Immature natural killer cell (primary cell): ENCODE results near the gene PDE6H. TPM values are rescaled to one million over a fixed set of nuclear protein-coding genes. Genes with fewer than 3 reads are reported as not detected.

ENCODE experiments used
- DNase-seq, 3 donors: peaks; one replicate each; pipeline ENCODE4 v3.0.0; 2022; ENCODE audit warnings: mixed read lengths in 1 of 3
- H3K27ac Mint-ChIP-seq, 6 donors: one replicate each; pipeline ENCODE4 v1.8.0; 2020; ENCODE audit warnings: mixed read lengths in 6 of 6, mild to moderate bottlenecking in 5 of 6, inconsistent platforms in 4 of 6, moderate library complexity in 3 of 6
- H3K27me3 Mint-ChIP-seq, 3 donors: one replicate each; pipeline ENCODE4 v1.8.0; 2020 to 2021; ENCODE audit warnings: low read depth in 3 of 3, mild to moderate bottlenecking in 3 of 3, mixed read lengths in 3 of 3, moderate library complexity in 3 of 3, inconsistent platforms in 1 of 3
- H3K36me3 Mint-ChIP-seq, 3 donors: one replicate each; pipeline ENCODE4 v1.8.0; 2020; ENCODE audit warnings: mixed read lengths in 3 of 3, inconsistent platforms in 2 of 3, mild to moderate bottlenecking in 2 of 3
- H3K4me1 Mint-ChIP-seq, 2 donors: one replicate each; pipeline ENCODE4 v1.8.0; 2020; ENCODE audit warnings: inconsistent platforms in 2 of 2, mild to moderate bottlenecking in 2 of 2, mixed read lengths in 2 of 2, moderate library complexity in 1 of 2
- H3K4me3 Mint-ChIP-seq, 5 donors: one replicate each; pipeline ENCODE4 v1.8.0; 2020; ENCODE audit warnings: mild to moderate bottlenecking in 5 of 5, mixed read lengths in 5 of 5, inconsistent platforms in 3 of 5, moderate library complexity in 3 of 5
- H3K9me3 Mint-ChIP-seq, 6 donors: one replicate each; pipeline ENCODE4 v1.8.0; 2020; ENCODE audit warnings: mild to moderate bottlenecking in 6 of 6, mixed read lengths in 6 of 6, inconsistent platforms in 4 of 6, moderate library complexity in 3 of 6
- polyA plus RNA-seq, 3 donors: library from polyadenylated mRNA; unstranded; fragments of 300-500 nt; fragmentation: Illumina TruSeq; gene quantifications; one replicate each; pipeline ENCODE4 v1.2.3, GENCODE V29; 2021

The PDE6H gene
- polyA plus RNA-seq, 3 donors from 2014 or later = not detected

DNA sequence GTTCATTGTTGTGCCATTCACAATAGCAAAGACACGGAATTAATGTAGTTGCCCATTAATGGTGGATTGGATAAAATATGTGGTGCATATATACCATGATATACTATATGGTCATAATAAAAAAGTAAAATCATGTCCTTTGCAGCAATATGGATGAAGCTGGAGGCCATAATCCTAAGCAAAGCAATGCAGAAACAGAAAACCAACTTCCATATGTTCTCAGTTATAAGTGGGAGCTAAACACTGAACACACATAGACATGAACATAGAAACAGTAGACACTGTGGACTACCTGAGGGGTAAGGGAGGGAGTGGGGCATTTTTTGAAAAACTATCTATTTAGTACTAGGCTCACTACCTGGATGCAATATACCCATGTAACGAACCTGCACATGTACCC, 31.5 kb upstream of the PDE6H start:
- Mint-ChIP-seq H3K27ac (peak overlapping the region in 2 of 6 donors; percentile 9 to 83), H3K27me3 (peaks cover 1 to 8% (median 2%) of the 10 kb centered on the region in 3 donors), H3K4me1 (peaks cover 19 to 47% of the 10 kb centered on the region in 2 donors), H3K36me3 (peaks cover 22 to 38% (median 38%) of the 10 kb centered on the region in 3 donors), H3K9me3 (no peaks in the 10 kb centered on the region), H3K4me3 (no peak overlapping the region)
- no peak for DNase-seq

GRCh38 chr12:14942196-14942931, 30.5 kb upstream of the PDE6H start:
- DNase-seq = no peak
- H3K27me3 Mint-ChIP-seq = peaks cover 1 to 8% (median 2%) of the 10 kb centered on the region in 3 donors
- peak overlapping the region; percentile 11 to 56 (median 36) for H3K27ac Mint-ChIP-seq
- H3K4me1 Mint-ChIP-seq = peaks cover 22 to 52% of the 10 kb centered on the region in 2 donors
- H3K4me3 Mint-ChIP-seq = no peak overlapping the region
- H3K36me3 Mint-ChIP-seq = peaks cover 29 to 48% (median 47%) of the 10 kb centered on the region in 3 donors
- no peaks in the 10 kb centered on the region for H3K9me3 Mint-ChIP-seq

DNA sequence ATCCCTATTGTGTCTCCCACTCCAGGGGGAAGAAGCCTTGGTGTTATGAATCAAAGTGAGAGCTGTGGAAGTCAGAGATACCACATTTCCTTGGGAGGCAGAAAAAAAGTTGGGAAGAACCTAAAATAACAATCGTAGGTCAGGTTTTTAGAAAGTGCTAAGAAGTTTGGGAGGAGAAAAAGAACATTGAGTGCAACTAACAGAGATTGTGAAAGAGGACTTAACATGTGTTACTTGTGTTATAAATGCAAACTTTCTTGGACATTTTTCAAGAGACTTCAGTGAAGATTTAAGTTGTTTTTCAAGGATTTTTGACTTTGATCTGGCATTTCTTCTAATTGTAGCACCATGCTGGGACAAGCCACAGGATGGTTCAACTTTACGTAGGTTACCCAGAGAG, 26.7 kb upstream of the PDE6H start:
- H3K36me3 Mint-ChIP-seq = peaks cover 50 to 70% (median 66%) of the 10 kb centered on the region in 3 donors
- H3K4me3 Mint-ChIP-seq = peak overlapping the region in 1 of 5 donors; percentile 1
- no peak for DNase-seq
- H3K4me1 Mint-ChIP-seq = peaks cover 58 to 66% of the 10 kb centered on the region in 2 donors
- no peaks in the 10 kb centered on the region for H3K9me3 Mint-ChIP-seq
- peak overlapping the region; percentile 39 to 98 (median 80) for H3K27ac Mint-ChIP-seq
- H3K27me3 Mint-ChIP-seq = peaks cover 3 to 6% (median 4%) of the 10 kb centered on the region in 3 donors

DNA sequence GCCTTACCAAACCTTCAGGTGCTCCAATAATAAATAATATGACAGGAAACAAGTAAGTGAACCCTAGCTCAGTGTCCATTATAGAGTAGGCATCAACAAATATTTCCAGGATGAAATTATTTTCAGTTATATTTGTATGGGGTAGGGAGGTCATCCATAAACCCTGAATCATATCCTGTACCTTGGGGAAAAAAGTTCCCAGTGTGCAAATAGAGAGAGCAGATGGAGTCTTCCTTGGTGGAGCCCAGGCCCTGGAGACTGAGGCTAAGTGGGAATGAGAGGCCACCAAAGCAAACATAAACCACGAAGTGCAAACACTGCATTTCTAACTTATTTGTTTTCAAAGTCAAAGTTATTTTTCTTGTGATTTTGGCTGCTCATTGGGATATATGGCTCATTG, 26.0 kb upstream of the PDE6H start:
- Mint-ChIP-seq H3K4me3 (no peak overlapping the region), H3K9me3 (no peaks in the 10 kb centered on the region), H3K36me3 (peaks cover 49 to 68% (median 64%) of the 10 kb centered on the region in 3 donors), H3K27me3 (peaks cover 3 to 11% (median 4%) of the 10 kb centered on the region in 3 donors), H3K4me1 (peaks cover 65 to 73% of the 10 kb centered on the region in 2 donors), H3K27ac (peak overlapping the region; percentile 72 to 98 (median 86))
- no peak for DNase-seq

DNA sequence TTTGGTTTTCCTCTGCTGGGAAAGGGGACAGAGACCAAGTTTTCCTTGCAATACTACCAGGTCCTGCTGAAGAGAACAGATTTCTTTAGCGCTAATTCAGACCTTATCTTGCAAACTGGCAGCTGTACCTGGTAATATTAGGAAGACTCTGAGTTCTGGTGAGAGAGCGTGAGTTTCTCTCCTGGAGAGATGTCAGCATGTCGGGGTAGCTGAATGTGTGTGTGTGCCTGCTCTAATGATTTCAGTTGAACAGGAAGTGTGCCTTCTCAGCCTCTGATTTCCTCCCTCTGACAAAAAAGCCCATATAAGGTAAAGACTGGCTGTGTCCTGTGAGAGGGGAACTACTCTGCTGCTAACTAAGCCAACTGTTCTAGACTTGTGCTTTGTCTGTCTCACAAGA, 24.2 kb upstream of the PDE6H start:
- Mint-ChIP-seq H3K4me1 (peaks cover 78 to 91% of the 10 kb centered on the region in 2 donors), H3K27me3 (peaks cover 4 to 10% (median 7%) of the 10 kb centered on the region in 3 donors), H3K27ac (peak overlapping the region; percentile 94 to 99 (median 98)), H3K36me3 (peaks cover 38 to 58% (median 56%) of the 10 kb centered on the region in 3 donors), H3K4me3 (peak overlapping the region; percentile 64 to 87 (median 76)), H3K9me3 (no peaks in the 10 kb centered on the region)
- peak; percentile 73 to 80 (median 76) for DNase-seq

GRCh38 chr12:14949631-14950030, 23.2 kb upstream of the PDE6H start:
- no peak for DNase-seq
- Mint-ChIP-seq H3K36me3 (peaks cover 38 to 54% (median 52%) of the 10 kb centered on the region in 3 donors), H3K27me3 (peaks cover 4 to 15% (median 13%) of the 10 kb centered on the region in 3 donors), H3K4me1 (peaks cover 86 to 97% of the 10 kb centered on the region in 2 donors), H3K27ac (peak overlapping the region; percentile 94 to 99 (median 98)), H3K9me3 (no peaks in the 10 kb centered on the region), H3K4me3 (peak overlapping the region in 4 of 5 donors; percentile 40 to 87 (median 78))

DNA sequence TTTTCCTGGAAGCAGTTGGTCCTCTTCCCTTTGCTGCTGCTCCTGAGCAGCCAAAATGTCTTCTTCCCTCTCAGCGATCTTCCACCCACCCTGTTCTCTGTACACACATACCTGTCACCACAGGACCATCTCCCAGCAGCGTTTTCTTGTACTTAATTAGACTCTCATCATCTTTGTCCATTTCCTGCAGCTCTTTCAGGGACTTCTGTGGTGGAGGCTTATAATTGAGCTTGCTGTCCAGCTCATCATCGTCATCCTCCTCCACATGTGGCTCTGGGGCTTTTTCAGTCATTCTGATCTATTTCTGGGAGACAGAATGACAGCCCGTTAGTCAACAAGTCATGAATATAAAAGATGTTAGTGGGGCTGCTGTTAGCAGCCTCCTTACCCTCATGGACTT, 22.4 kb upstream of the PDE6H start:
- Mint-ChIP-seq H3K27ac (peak overlapping the region; percentile 94 to 99 (median 98)), H3K4me3 (peak overlapping the region; percentile 0 to 87 (median 14)), H3K36me3 (peaks cover 35 to 46% (median 44%) of the 10 kb centered on the region in 3 donors), H3K9me3 (no peaks in the 10 kb centered on the region), H3K4me1 (peaks cover 89 to 97% of the 10 kb centered on the region in 2 donors), H3K27me3 (peaks cover 4 to 15% (median 13%) of the 10 kb centered on the region in 3 donors)
- DNase-seq = no peak

DNA sequence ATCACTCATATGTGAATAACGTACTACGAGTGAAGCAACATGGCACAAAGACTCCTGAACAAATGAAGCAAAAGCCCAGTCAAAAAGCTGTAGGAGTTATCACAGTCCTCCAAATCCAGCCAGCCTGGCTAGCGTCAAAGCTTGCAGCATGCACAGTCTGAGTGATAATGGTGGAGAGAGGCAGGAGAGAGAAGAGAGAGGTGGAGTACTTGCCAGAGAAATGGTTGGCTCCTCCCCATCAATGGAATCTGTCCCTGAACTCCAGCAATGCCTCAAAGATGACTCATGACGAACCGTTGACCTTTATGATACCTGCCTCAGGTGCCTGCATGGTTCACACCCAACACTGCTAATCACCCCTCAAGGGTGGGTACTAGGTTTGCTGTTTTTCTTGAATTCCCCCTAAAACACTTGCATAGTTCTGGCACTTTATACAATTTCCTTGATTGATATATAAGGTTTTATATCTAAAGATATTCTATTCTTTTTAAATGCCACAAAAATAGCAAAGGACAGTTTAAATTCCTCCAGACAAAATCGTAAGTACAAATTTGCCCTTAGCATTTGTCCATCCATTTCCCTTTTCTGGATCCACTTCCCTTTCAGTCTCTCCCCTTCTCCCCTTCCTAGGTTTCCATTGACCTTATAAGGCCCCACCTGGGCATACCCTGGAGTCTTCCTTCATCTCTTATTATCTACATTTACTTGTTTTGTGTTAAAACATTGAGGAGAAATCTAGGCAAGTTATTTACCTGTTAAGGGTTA, 21.7 kb upstream of the PDE6H start:
- peaks cover 4 to 15% (median 13%) of the 10 kb centered on the region in 3 donors for H3K27me3 Mint-ChIP-seq
- H3K4me3 Mint-ChIP-seq = peak overlapping the region; percentile 12 to 87 (median 75)
- no peaks in the 10 kb centered on the region for H3K9me3 Mint-ChIP-seq
- no peak for DNase-seq
- H3K36me3 Mint-ChIP-seq = peaks cover 28 to 41% (median 37%) of the 10 kb centered on the region in 3 donors
- H3K27ac Mint-ChIP-seq = peak overlapping the region; percentile 94 to 99 (median 98)
- peaks cover 93 to 100% of the 10 kb centered on the region in 2 donors for H3K4me1 Mint-ChIP-seq

- Mint-ChIP-seq H3K4me1 (peaks cover 94 to 100% of the 10 kb centered on the region in 2 donors), H3K9me3 (no peaks in the 10 kb centered on the region), H3K27me3 (peaks cover 4 to 15% (median 13%) of the 10 kb centered on the region in 3 donors), H3K36me3 (peaks cover 24 to 34% (median 31%) of the 10 kb centered on the region in 3 donors), H3K4me3 (peak overlapping the region; percentile 74 to 87 (median 79)), H3K27ac (peak overlapping the region; percentile 94 to 99 (median 98))
- no peak for DNase-seq
These were observed 21.0 kb upstream of the PDE6H start for GRCh38 chr12:14951851-14952250.

DNA sequence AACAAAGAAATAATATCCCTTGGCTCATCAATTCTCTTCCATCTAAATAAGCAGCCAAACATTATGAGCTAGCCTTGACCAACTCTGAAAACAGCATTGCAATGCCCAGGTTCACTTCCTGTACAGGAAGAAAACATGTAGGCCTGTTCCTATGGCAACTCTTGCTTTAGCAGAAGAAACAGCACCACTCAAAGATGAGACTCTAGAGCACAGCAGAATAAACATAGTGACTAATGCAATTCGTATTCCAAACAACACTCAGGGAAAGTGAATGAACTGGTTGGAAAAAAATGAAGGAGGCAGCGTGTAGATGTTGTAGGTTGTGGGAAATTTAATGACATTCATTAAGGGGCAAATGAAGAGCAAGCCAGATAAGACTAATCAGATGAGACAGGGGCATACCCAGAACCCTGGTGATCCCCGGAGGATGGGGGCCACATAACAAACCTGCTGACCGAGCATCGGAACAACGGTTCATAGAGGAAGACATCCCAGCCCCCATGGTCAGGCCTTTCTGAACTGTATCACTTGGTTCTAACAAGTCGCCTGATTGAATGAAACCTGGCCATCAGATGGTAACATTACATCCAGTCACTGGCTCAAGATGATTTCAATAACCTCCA, 20.4 kb upstream of the PDE6H start:
- Mint-ChIP-seq H3K9me3 (no peaks in the 10 kb centered on the region), H3K4me1 (peaks cover 96 to 100% of the 10 kb centered on the region in 2 donors), H3K27me3 (peaks cover 4 to 15% (median 13%) of the 10 kb centered on the region in 3 donors), H3K4me3 (peak overlapping the region; percentile 74 to 87 (median 79)), H3K27ac (peak overlapping the region; percentile 94 to 99 (median 98)), H3K36me3 (peaks cover 20 to 29% (median 25%) of the 10 kb centered on the region in 3 donors)
- DNase-seq = peak; percentile 66 to 78 (median 76)

DNA sequence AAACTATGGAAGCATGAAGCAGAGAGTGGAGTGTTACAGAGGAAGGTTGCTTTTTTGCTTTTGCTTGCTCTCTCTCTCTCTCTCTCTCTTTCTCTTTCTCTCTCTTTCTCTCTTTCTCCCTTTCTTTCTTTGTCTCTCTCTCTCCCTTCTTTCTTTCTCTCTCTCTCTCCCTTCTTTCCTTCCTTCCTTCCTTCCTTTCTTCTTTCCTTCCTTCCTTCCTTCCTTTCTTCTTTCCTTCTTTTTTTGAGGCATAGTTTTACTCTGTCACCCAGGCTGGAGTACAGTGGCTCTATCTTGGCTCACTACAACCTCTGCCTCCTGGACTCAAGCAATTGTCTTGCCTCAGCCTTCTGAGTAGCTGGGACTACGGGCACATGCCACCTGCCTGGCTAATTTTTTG, 19.1 kb upstream of the PDE6H start:
- Mint-ChIP-seq H3K36me3 (peaks cover 16 to 28% (median 23%) of the 10 kb centered on the region in 3 donors), H3K27me3 (peaks cover 2 to 14% (median 11%) of the 10 kb centered on the region in 3 donors), H3K27ac (peak overlapping the region; percentile 94 to 99 (median 98)), H3K4me1 (peaks cover 96 to 100% of the 10 kb centered on the region in 2 donors), H3K4me3 (peak overlapping the region; percentile 47 to 87 (median 65)), H3K9me3 (no peaks in the 10 kb centered on the region)
- DNase-seq = no peak

DNA sequence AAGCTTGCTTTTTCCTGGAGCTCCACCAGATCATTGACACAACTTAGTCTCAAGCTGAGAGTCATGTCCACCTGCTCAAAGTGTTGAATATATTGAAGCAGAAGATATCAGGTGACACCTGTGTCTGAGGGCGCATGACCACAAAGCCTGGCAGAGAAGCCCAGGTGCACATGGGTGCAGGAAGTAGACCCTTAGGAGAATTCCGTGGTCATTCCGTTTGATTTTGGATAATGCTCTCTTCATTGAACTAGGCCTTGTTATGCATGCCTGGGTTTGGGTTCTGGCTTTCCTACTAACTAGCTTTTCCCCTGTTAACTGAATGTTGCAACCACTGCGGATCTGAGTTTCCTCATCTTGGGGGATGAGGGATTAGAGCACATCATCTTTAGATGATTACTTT, 18.6 kb upstream of the PDE6H start:
- Mint-ChIP-seq H3K36me3 (peaks cover 14 to 26% (median 19%) of the 10 kb centered on the region in 3 donors), H3K27me3 (peaks cover 2 to 11% (median 10%) of the 10 kb centered on the region in 3 donors), H3K9me3 (no peaks in the 10 kb centered on the region), H3K27ac (peak overlapping the region; percentile 94 to 99 (median 98)), H3K4me3 (peak overlapping the region; percentile 47 to 87 (median 65)), H3K4me1 (peaks cover 96 to 100% of the 10 kb centered on the region in 2 donors)
- DNase-seq = no peak
